Measurements from ENCODE around the gene PRPF40B.
A peak's percentile ranks its signal among the peaks of the same experiment; 100 is the strongest.

The PRPF40B gene

GRCh38 chr12:49615725-49616124, 7.6 kb upstream of the PRPF40B start:
- Histone ChIP-seq H3K27me3 (no peaks in the 10 kb centered on the region), H3K4me1 (no peaks in the 10 kb centered on the region), H3K4me3 (no peak overlapping the region), H3K36me3 (no peaks in the 10 kb centered on the region), H3K27ac (no peak overlapping the region), H3K9me3 (peaks cover 0 to 5% (median 0%) of the 10 kb centered on the region in 3 donors)
- intact Hi-C loops (cut with DNase I; ENCODE audit: low total_unique reads) = no loop called here
- no peak for TF ChIP-seq CTCF (IDR thresholded peaks at IDR 0.05)
- no peak for DNase-seq

- H3K27me3 ChIP-seq = no peaks in the 10 kb centered on the region
- no peak for DNase-seq
- H3K4me3 ChIP-seq = no peak overlapping the region
- intact Hi-C loops (cut with DNase I; ENCODE audit: low total_unique reads) = no loop called here
- no peak overlapping the region for H3K27ac ChIP-seq
- no peak for TF ChIP-seq CTCF (IDR thresholded peaks at IDR 0.05)
- peaks cover 0 to 6% (median 5%) of the 10 kb centered on the region in 4 donors for H3K4me1 ChIP-seq
- H3K9me3 ChIP-seq = no peaks in the 10 kb centered on the region
- no peaks in the 10 kb centered on the region for H3K36me3 ChIP-seq
Observed at GRCh38 chr12:49616533-49617219, 6.7 kb upstream of the PRPF40B start.

GRCh38 chr12:49618576-49618975, 4.8 kb upstream of the PRPF40B start:
- no peak for TF ChIP-seq CTCF (IDR thresholded peaks at IDR 0.05)
- intact Hi-C loops (cut with DNase I; ENCODE audit: low total_unique reads) = no loop called here
- no peaks in the 10 kb centered on the region for H3K27me3 ChIP-seq
- no peak overlapping the region for H3K27ac ChIP-seq
- H3K4me1 ChIP-seq = peaks cover 0 to 15% (median 12%) of the 10 kb centered on the region in 4 donors
- H3K4me3 ChIP-seq = no peak overlapping the region
- H3K36me3 ChIP-seq = no peaks in the 10 kb centered on the region
- no peaks in the 10 kb centered on the region for H3K9me3 ChIP-seq
- no peak for DNase-seq

- intact Hi-C loops (cut with DNase I; ENCODE audit: low total_unique reads) = no loop called here
Observed at GRCh38 chr12:49619286-49619685, 4.1 kb upstream of the PRPF40B start.

GRCh38 chr12:49621651-49622500, 1.5 kb upstream of the PRPF40B start:
- no peak for TF ChIP-seq CTCF (IDR thresholded peaks at IDR 0.05)
- intact Hi-C loops (cut with DNase I; ENCODE audit: low total_unique reads) = no loop called here
- no peak for DNase-seq
- H3K36me3 ChIP-seq = no peaks in the 10 kb centered on the region
- peak overlapping the region; percentile 89 to 91 for H3K27ac ChIP-seq
- no peaks in the 10 kb centered on the region for H3K9me3 ChIP-seq
- H3K4me3 ChIP-seq = peak overlapping the region; percentile 57 to 69
- H3K4me1 ChIP-seq = peaks cover 0 to 23% (median 12%) of the 10 kb centered on the region in 4 donors
- H3K27me3 ChIP-seq = no peaks in the 10 kb centered on the region

More at GRCh38 chr12:49619286-49619685, 4.1 kb upstream of the PRPF40B start:
- H3K4me3 ChIP-seq = no peak overlapping the region
- TF ChIP-seq CTCF (IDR thresholded peaks at IDR 0.05) = no peak
- no peak for DNase-seq
- H3K4me1 ChIP-seq = peaks cover 0 to 22% (median 12%) of the 10 kb centered on the region in 4 donors
- no peaks in the 10 kb centered on the region for H3K9me3 ChIP-seq
- H3K27ac ChIP-seq = no peak overlapping the region
- no peaks in the 10 kb centered on the region for H3K27me3 ChIP-seq
- H3K36me3 ChIP-seq = no peaks in the 10 kb centered on the region
